ENCODE data around the gene EEF1AKMT2. TPM values are rescaled to one million over a fixed set of nuclear protein-coding genes. Genes with fewer than 3 reads are reported as not detected.

EEF1AKMT2 gene
- polyA plus RNA-seq, 2 of the 4 experiments (the other 2 are of a cell fraction) = 23.5 to 28.1 TPM

GRCh38 chr10:124715439-124715838, 76.2 kb downstream of the EEF1AKMT2 start:
- no peak overlapping the region for H3K27ac ChIP-seq
- ChIA-PET CTCF (interaction anchor here (0.5 to 3.0 kb wide), 3 partner anchors 10 to 26 kb away, joined by 3 to 12 read pairs (median 4); no protein-coding TSS in a partner anchor), POLR2A (no interaction called here)
- ATAC-seq (no peak), DNase-seq (ENCODE audit: low read depth in 1 of 2, low spot score in 1 of 2) (no peak), FAIRE-seq (no peak)
- H3K9me3 ChIP-seq = no peaks in the 10 kb centered on the region
- no peak overlapping the region for H3K4me3 ChIP-seq
- TF ChIP-seq ZSCAN20 (CRISPR knock-in tag; IDR thresholded peaks at IDR 0.05) = no peak
- no peak for TF ChIP-seq RAD21 (conservative IDR thresholded peaks at IDR 0.05 in 1 of 2, IDR thresholded peaks at IDR 0.05 in 1 of 2)
- TF ChIP-seq NR3C1 (IDR thresholded peaks at IDR 0.05) = no peak
- no peaks in the 10 kb centered on the region for H3K4me1 ChIP-seq
- H3K4me2 ChIP-seq = no peak overlapping the region
- 62% methylated on average over 6 of the region's 6 CpGs for WGBS (ENCODE audit: missing lambda C conversion rate)

GRCh38 chr10:124713679-124714255, 77.9 kb downstream of the EEF1AKMT2 start:
- DNase-seq (ENCODE audit: low read depth in 1 of 2, low spot score in 1 of 2) (no peak), FAIRE-seq (no peak), ATAC-seq (no peak)
- TF ChIP-seq POLR2AphosphoS2 (conservative IDR thresholded peaks at IDR 0.05; ENCODE audit: low read length) (no peak), NPAS2 (CRISPR knock-in tag; IDR thresholded peaks at IDR 0.05; ENCODE audit: borderline replicate concordance) (no peak), BHLHE40 (IDR thresholded peaks at IDR 0.05; ENCODE audit: low read depth, low read length) (no peak), EP300 (IDR thresholded peaks at IDR 0.05) (no peak), MAFK (IDR thresholded peaks at IDR 0.05; ENCODE audit: partially characterized antibody) (no peak), JUNB (IDR thresholded peaks at IDR 0.05) (no peak), ESRRA (IDR thresholded peaks at IDR 0.05; ENCODE audit: borderline replicate concordance, low read length) (no peak), PHF8 (IDR thresholded peaks at IDR 0.05; ENCODE audit: borderline replicate concordance, low read depth) (no peak), ZSCAN20 (CRISPR knock-in tag; IDR thresholded peaks at IDR 0.05) (no peak)
- H3K27ac ChIP-seq = no peak overlapping the region
- ChIA-PET POLR2A (no interaction called here), CTCF (interaction anchor here (0.9 to 1.0 kb wide), 3 partner anchors 9 to 184 kb away, joined by 3 read pairs; no protein-coding TSS in a partner anchor)
- 0 out of 3 replicates have a peak, but pooled peaks cover 6% of the 10 kb centered on the region for H3K4me1 ChIP-seq
- H3K4me2 ChIP-seq = no peak overlapping the region
- H3K9me3 ChIP-seq = no peaks in the 10 kb centered on the region
- 82% methylated on average over 10 of the region's 10 CpGs for WGBS (ENCODE audit: missing lambda C conversion rate)
- H3K4me3 ChIP-seq = no peak overlapping the region

GRCh38 chr10:124712704-124713407, 78.8 kb downstream of the EEF1AKMT2 start:
- H3K4me2 ChIP-seq = no peak overlapping the region
- ChIA-PET POLR2A (no interaction called here), CTCF (interaction anchor here (0.9 kb wide), 1 partner anchor 184 kb away, joined by 3 read pairs; no protein-coding TSS in a partner anchor)
- TF ChIP-seq NFE2L2 (conservative IDR thresholded peaks at IDR 0.05; ENCODE audit: low read length) (no peak), SREBF2 (IDR thresholded peaks at IDR 0.05) (no peak), MAX (IDR thresholded peaks at IDR 0.05) (no peak), RARB (CRISPR knock-in tag; IDR thresholded peaks at IDR 0.05) (no peak), RCOR1 (IDR thresholded peaks at IDR 0.05; ENCODE audit: low read depth, low read length) (no peak), TP53 (CRISPR knock-in tag; IDR thresholded peaks at IDR 0.05) (no peak)
- FAIRE-seq (no peak), ATAC-seq (no peak), DNase-seq (ENCODE audit: low read depth in 1 of 2, low spot score in 1 of 2) (no peak)
- 0 out of 3 replicates have a peak, but pooled peaks cover 6% of the 10 kb centered on the region for H3K4me1 ChIP-seq
- H3K27ac ChIP-seq = no peak overlapping the region
- no peak overlapping the region for H3K4me3 ChIP-seq
- WGBS (ENCODE audit: missing lambda C conversion rate) = 84% methylated on average over 5 of the region's 5 CpGs
- no peaks in the 10 kb centered on the region for H3K9me3 ChIP-seq

- WGBS (ENCODE audit: missing lambda C conversion rate) = 89% methylated on average over 7 of the region's 7 CpGs
- Histone ChIP-seq H3K4me1 (0 out of 3 replicates have a peak, but pooled peaks cover 6% of the 10 kb centered on the region), H3K9me3 (no peaks in the 10 kb centered on the region), H3K4me2 (no peak overlapping the region), H3K27ac (no peak overlapping the region), H3K4me3 (no peak overlapping the region)
- ChIA-PET POLR2A (no interaction called here), CTCF (no interaction called here)
- ATAC-seq (no peak), FAIRE-seq (no peak), DNase-seq (ENCODE audit: low read depth in 1 of 2, low spot score in 1 of 2) (no peak)
- TF ChIP-seq ZNF302 (CRISPR knock-in tag; IDR thresholded peaks at IDR 0.05) = no peak
- no peak for TF ChIP-seq CHD4 (IDR thresholded peaks at IDR 0.05; ENCODE audit: borderline replicate concordance)
- TF ChIP-seq SREBF2 (IDR thresholded peaks at IDR 0.05) = no peak
- no peak for TF ChIP-seq PHF8 (IDR thresholded peaks at IDR 0.05; ENCODE audit: borderline replicate concordance, low read depth)
- no peak for TF ChIP-seq ZFP36 (IDR thresholded peaks at IDR 0.05; ENCODE audit: borderline replicate concordance, partially characterized antibody)
- TF ChIP-seq HMGXB4 (CRISPR knock-in tag; IDR thresholded peaks at IDR 0.05; ENCODE audit: borderline replicate concordance) = no peak
- no peak for TF ChIP-seq REST (IDR thresholded peaks at IDR 0.05)
- no peak for TF ChIP-seq POLR2A (IDR thresholded peaks at IDR 0.05; ENCODE audit: low read length)
- TF ChIP-seq FOSL2 (IDR thresholded peaks at IDR 0.05) = no peak
- TF ChIP-seq FOSL2 (CRISPR knock-in tag; IDR thresholded peaks at IDR 0.05) = no peak
- no peak for TF ChIP-seq RAD21 (conservative IDR thresholded peaks at IDR 0.05 in 1 of 2, IDR thresholded peaks at IDR 0.05 in 1 of 2)
Measured at GRCh38 chr10:124711145-124711544, 80.5 kb downstream of the EEF1AKMT2 start.
